Activated CD8-positive, alpha-beta memory T cell treated with anti-CD3 and anti-CD28 coated beads, Interleukin-2, amount 50 U/mL, for 1 hour (primary cell): ENCODE results near the gene SERPINB10.

ENCODE experiments used
- DNase-seq: peaks from one replicate; pipeline ENCODE4 v3.0.0-alpha.2; 2020; ENCODE audit errors: extremely low read depth

The SERPINB10 gene

DNA sequence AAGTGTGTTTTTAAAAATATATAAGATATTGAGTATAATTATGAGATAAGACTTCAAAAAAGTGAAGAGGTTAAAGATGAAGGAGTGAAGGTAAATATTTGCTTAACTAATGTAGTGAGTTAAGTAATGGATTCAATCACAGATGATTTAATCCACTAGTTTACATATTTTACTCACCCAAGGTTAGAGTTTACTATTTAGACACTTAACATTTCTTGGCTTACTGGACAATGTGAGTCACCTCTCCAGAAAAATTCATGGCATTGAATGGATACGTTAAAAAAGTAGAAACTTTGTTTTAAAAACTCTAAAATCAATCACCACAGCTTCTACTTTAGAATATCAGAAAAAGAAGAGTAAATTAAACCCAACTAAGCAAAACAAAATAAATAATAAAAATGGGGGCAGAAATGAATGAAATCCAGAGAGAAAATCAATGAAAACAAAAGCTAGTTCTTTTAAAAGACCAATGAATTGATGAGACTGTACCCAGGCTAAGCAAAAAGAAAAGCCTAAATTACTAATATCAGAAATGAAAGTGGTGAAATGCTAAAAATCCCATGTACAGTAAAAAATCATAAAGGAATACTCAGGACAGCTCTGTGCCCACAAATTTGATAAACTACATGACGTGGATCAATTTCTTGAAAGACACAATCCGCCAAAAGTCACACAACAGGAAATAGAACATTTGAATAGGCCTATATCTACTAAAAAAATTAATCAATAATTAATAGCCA lies 39.5 kb downstream of the SERPINB10 start:
- no peak for DNase-seq

DNA sequence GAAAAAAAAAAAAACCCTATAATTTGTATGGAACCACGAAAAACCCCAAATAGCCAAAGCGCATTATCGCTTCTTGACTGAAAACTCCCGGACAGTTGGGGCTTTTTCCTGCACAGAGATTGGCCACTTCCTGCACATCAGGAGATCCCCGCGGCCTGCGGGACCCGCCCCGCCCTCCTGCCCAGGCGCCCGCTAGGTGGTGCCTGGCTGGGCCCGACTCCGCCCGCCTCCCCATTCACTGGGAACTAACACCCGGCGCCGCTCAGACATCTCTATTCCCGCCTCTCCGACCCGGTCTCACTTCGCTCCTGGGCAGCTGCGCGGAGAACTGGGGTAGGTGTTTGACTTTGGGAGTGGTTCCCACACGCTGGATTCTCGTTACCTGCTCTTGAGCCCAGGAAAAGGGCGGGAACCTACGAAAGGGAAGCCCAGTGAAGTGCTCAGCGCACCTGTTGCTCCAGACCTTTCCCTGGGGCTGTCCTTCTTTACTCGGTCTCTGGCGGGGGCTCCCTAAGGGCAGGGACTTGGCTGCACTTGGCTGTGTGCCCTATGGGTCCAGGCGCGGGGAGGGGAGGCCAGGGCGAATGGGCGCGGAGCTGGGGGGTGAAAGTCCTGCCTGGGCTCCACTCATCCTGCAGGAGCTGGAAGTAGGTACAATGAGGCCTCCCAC lies 41.4 kb downstream of the SERPINB10 start, which contains the start of gene HMSD:
Gene HMSD (plus strand): TSS at position 234 of the 670 bp plus-strand sequence. CDS start 4,155 bp downstream, outside the sequence.
- DNase-seq, result no peak

DNA sequence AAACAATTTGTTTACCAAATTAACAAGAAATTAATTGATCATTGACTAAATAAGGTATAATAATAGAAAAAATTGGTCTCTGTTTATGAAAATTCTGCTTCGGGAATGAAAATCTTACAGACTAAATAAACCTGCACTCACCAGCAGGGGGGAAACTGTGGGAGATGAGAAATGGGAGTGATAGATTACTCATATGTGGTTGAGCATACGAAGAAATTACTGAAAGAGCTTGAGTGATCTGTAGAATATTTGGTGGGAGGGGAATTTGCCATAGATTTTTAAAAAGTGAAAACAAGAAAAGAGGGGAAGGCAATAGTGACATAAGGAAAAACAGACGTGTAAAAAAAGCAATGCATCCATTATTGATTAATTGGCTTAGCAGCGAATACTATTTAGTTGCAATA lies 43.5 kb downstream of the SERPINB10 start:
- DNase-seq, result no peak

DNA sequence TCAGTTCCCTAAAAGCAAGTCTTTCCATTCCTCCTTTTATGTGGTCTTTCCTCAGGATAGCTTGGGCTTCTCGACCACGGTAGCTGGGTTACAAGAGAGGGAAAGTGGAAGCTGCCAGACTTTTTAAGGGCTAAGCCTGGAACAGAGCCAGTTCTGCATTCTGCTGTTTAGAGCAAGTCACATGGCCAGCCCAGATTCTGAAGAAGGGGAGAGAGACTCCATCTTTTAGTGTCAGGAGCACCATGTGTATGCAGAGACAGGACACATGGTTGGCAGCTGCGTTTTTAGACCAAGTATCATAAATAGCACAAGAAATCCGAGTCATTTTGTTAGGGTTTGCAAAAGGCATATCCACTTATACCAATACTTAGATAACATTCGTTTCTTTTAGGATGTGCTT lies 46.1 kb downstream of the SERPINB10 start:
- no peak for DNase-seq

DNA sequence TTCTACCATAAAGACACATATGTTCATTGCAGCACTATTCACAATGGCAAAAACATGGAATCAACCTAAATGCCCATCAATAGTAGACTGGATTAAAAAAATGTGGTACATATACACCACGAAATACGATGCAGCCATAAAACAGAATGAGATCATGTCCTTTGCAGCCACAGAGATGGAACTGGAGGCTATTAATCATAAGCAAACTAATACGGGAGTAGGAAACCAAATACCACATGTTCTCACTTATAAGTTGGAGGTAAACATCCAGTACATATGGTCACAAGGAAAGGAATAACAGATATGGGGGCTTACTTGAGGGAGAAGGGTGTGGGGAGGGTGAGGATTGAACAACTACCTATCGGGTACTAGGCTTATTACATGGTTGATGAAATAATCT lies 49.0 kb downstream of the SERPINB10 start:
- no peak for DNase-seq

DNA sequence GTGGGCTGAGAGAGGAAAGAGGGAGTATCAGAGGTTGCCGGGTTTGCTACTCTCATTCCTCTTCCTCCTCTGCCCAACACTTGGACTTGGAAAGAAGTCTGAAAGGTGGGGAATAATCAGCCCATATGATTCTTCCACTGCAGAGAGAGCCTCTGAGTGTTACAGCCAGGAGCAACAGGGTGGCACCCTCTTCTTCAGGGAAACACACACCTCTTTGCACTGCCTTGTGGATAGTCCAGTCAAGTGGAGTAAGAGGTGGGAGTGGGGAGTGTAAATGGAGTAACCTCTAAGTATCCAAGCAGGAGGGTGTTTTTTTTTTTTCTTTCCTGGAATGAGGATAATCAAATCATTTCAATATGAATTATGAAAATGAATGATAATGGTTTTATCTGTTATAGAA lies 53.1 kb downstream of the SERPINB10 start:
- DNase-seq, result no peak

DNA sequence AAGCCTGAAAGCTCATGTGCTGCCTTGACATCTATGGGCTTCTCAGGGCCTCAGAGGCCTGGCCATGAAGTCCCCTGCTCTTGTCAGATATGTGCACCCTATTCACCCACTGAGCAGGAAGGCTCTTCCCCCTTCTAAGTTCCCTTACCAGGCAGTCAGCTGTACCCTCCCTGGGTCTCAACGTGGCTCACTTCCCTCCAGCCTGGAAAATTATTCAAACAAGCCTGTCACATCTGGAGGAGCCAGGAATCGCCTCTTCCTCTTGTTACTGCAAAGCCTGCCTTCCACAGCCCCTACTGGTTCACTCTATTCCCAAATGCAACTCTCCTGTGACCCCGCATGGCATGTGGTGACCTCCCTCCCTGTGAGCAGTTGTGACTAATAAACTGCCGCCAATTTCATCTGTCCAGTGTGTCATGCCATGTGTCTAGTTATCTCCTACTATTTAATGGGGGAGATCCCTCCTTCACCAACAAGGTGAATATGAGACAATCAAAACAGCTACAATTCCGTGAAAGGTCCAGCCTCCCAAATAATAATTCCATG lies 53.8 kb downstream of the SERPINB10 start:
- DNase-seq, result no peak

DNA sequence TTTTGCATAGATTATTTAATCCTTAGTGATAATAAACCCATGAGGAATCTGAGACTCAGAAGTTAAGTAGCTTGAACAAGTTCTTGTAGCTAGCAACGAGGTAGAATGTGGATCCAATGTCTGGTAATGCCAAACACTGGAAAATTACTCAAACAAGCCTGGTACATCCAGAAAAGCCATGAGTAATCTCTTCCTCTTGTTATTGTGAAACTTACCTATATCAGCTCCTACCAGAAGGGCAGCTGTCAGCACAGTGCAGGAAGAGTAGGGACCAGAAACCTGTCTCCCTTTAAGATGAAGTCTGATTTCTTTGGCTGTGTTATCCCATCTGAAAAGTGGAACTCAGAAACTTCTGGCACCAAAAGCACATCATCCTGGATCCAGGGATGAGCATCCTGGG lies 54.4 kb downstream of the SERPINB10 start:
- no peak for DNase-seq

DNA sequence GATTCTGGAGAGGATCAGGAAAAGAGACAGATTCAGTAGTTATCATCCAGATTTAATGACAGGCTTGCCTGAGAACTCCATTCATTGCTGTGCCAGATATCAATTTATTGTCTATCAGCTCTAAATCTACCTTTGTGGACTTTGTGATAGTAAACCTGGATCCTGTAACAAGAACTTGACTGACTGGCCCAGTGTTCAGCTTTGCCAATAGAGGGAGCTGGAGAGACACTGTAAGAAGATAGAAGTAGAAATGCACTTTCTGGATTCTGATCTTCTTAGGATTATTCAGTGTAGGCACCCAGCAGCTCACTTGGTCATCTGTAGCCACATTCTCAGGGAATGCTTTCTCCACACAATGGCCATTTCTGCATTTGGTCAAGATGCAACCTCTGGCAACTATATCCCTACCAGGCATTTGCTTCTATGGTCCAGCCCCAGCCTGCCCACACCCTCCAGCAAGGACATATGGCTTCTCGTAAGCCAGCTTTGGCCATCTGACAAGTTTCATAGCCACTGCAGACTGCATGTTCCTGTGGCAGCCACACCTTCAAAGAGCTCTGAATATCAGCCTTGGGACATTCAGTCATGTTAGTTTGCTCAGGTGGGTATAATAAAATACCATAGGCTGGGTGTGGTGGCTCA lies 56.0 kb downstream of the SERPINB10 start:
- no peak for DNase-seq

DNA sequence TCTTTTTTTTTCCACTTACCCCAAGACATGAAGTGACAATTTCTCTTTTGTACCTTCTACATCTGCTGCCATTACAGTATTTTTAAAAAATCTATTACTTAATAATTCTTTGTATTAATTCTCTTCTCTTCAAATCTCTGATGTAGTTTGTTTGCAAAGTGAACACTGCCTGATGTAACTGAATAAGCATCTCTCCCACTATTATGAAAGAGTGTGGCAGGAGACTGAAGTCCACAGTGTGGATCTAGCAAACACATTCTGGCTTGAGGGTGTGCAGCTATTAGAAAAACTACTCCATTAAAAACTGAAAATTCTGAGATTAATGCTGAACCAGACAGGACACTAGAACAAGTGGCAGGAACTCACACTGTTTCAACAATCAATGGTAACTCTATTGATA lies 57.1 kb downstream of the SERPINB10 start:
- no peak for DNase-seq

DNA sequence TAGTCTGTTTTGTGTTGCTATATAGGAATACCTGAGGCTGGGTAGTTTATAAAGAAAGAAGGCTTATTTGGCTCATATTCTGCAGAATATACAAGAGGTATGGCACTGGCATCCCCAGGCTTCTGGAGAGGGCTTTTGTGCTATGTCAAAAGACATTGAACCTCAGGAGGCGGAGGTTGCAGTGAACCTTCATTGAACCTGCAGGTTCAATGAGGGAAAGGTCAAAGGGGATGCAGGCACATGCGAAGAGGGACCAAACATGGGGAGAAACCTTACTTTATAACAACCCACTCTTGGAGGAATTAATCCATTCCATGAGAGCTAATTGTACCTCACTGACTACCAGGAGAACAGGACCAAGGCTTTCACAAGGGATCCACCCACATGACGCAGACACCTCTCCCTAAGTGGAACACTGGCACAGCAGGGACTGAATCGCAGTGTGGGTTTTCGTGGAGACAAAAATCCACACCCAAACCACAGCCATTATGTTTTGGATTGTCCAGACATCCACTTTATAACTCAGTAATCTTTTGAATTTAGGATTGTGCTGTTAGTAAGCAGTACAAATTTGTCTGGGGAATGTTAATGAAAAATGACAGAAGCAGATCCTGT lies 58.1 kb downstream of the SERPINB10 start:
- DNase-seq, result no peak

DNA sequence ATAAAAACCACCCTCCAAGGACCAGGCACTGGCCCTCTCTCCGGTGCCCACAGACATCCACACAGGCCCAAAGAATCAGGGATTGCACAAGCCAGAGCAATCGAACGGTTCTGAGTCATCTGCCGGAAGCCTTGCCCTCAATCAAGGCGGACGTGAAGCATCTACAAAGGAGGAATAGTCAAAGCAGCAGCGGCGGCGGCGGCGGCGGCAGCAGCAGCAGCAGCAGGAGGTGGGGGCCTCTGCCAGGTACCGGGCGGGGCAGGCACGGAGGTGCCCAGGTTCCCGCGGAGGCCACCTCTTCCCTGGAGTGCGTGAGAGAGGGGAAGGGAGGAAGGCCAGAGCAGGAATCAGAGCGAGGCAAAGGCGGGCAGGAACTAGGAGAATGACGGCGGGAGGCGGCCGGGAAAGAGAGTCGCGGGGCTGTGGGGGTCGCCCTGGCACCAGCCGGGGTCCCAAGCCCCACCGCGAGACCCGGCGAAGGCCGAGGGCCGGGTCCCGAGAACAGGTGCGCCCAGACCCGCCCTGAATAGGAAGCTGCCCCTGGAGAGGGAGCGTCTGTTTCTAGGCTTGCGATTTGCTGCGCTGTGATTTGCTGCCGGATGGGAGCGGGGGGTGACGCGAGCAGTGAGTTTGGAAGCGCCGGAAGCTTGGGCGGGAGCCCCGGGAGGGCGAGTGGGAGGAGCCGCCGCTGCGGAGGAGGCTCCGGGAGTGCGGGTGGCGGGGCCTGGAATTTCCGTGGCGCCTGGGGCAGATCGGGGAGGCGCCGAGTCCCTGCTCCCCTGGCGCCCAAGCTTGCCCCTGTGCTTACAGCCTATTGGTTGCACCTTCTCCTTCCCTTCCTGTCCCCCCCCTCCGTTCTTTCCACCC lies 62.4 kb downstream of the SERPINB10 start, which contains the start of gene SERPINB8:
Gene SERPINB8 (plus strand): TSS at position 140 of the 867 bp plus-strand sequence. CDS start 8,228 bp downstream, outside the sequence.
- DNase-seq, result peak; percentile 43

DNA sequence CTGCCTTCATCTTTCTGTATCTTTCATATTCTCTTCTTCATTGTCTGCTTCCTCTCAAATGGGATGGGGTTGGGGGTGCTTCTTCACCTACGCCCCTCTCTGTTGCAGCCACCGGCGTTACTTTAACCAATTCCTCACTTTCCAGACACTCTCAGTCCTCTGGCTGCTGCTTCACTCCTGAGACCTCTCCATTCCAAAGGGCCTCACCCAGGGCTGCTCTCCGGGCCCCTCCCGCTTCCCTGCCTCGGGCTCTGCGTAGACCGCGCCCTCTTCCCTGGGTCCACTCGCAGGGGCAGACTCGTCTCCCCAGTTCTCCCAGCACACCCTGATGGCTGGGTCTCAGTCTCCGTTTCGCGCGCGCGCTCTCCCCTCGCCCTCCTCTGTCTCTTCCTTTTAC lies 63.0 kb downstream of the SERPINB10 start:
- no peak for DNase-seq

DNA sequence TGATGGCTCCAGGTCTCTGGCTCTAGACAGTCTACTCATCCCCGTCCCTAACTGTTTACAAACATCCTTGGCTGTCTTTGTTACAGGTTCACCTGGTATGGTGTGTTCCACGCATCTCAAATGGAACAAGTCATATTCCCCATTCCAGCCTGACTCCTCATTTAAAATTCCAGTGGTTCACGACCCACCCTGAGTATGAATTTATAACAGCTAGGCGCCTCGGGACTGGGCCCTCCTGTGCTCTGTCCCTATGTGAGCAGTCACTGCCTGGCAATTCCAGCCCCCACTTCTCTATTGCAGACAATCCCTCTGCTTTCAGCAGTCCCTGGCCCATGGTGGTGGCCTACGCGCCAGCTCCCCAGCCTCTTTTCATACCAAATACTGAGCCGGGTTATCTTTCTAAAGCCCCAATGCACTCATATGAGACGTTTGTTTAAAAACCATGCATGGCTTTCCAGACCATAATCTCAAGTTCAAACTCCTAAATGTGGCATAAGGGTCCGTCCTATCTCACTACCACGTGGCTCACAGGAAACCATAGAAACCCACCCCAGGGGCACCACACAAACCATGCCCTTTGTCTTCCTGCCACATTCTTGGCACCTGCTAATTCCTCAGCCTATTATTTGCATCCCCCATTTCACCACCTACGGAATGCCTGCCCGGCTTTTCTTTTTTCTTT lies 63.7 kb downstream of the SERPINB10 start:
- DNase-seq, result no peak

DNA sequence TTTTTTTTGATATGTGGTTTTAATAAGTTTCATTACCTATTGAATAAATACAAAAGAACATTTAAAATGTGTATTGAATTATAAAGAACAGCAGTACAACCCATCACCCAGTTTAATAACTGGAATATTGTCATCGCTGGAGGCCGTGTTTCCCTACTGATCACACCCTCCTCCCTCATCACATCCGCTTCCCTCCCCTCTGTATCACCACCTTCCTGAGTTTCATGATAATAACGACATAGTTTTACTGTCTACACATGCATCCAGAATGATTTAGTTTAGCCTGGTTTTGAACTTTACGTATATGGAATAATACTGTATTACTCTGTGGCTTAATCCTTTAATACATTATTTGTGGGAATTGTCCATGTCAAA lies 64.2 kb downstream of the SERPINB10 start:
- no peak for DNase-seq

DNA sequence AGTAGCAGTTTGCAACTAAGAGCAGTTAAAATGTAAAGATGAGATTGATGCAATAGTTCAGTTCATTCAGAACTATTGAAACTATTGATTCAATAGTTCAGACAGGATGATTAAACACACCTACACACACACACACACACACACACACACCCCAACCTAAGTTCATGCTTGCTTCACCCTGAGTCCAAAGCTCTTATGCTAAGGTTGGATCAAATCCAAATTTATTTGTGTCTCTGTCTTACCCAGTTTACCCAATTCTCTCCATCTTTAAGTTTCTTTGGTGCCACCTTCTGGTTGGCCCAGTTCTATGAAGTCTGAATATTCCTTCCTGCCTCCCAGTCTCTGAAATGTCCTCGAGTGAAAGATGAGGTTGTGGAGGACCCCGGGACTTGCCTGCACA lies 67.2 kb downstream of the SERPINB10 start:
- DNase-seq, result no peak

DNA sequence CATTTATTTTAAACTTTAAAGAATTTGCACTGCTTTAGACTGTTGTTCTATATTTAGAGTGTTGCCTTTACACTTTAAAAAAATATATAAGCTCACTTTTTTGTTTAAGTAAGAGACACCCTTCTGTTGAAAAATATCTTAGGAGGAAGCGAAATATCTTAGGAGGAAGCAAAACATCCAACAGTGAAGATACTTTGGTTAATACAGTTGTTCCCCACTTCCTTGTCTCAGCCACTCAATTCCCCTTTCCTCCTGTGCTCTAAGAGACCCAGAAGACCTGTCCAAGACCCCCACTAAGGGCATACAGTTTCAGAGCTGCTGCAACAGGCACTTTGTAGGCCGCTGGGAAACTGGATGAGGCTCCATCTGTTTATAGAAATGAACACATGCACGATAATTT lies 67.9 kb downstream of the SERPINB10 start:
- DNase-seq, result no peak

DNA sequence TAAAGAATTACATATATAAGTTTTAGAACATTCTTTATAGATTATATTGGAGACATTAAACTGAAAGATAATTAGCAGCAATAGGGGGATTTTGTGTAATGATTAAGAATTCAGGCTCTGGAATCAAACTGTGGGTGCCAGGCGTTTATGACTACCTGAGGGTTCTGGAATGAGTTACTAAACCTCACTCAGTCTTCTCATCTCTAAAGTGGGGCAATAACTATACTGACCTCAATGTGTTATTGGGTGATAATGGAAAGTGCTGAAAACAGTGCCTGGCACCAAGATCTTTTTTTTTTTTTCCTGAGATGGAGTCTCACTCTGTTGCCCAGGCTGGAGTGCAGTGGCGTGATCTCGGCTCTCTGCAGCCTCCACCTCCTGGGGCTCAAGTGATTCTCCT lies 69.3 kb downstream of the SERPINB10 start:
- no peak for DNase-seq

DNA sequence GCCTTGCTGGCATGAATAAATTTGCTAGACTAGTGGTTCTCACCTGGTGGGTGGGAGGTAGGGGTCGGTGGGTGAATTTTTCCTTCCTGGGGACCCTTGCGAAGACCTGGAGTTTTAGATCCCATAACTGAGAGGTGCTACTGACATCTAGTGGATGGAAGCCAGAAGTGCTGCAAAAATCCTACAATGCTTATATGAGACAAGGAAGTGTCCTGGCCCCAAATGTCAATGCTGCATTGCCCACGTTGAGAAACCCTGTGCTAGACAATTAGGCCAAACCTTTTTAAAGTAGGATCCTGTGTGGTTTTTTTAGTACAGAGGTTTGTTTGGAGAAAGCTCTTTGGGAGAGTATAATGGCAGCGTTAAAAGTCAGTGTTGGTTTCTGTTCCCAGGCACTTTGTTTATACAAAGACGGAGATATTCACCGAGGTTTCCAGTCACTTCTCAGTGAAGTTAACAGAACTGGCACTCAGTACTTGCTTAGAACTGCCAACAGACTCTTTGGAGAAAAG lies 71.7 kb downstream of the SERPINB10 start:
- no peak for DNase-seq

DNA sequence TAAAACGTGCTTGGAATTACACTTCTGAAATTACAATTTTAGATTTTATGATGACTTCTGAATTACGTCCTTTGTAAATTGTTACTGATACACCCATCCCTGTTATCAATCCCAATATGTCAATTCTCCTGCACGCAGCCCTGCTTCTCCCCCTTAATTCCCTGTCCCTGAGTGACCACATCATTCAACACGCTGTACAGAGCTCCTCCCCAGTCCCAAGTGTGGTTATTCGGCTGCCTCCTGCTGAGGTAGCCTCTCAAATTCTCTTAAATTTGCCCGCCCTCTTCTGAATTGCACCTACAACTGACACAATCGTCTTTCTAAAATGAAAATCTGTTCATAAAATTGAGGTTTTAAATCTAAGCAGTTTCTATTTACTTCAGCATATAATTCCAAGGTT lies 72.3 kb downstream of the SERPINB10 start:
- no peak for DNase-seq
